CD14-positive monocyte (primary cell): Measurements from ENCODE around the gene GNPAT. TPM values are rescaled to one million over a fixed set of nuclear protein-coding genes. Genes with fewer than 3 reads are reported as not detected.

Experiments
- DNase-seq, 3 donors: peaks; one replicate each; pipeline ENCODE4 v3.0.0-alpha.2; 2011 to 2022
- H2AFZ ChIP-seq: 2 replicates; pipeline ENCODE4 v1.6.0; 2012; ENCODE audit warnings: mild to moderate bottlenecking, low read depth, low read length, inconsistent platforms; ENCODE audit not compliant: insufficient read depth, poor library complexity, severe bottlenecking
- H3K27ac ChIP-seq, 2 donors: 1 replicate in 1 of 2; 2 replicates in 1 of 2; pipeline ENCODE4 v1.5.1; 2012 to 2013; ENCODE audit warnings: low read length in 2 of 2, control low read depth in 1 of 2, inconsistent platforms in 1 of 2, low read depth in 1 of 2, mild to moderate bottlenecking in 1 of 2
- H3K27me3 ChIP-seq, 2 donors: one replicate each; pipeline versions ENCODE4 v1.6.0 to v1.6.1; 2011 to 2013; ENCODE audit warnings: low read length in 2 of 2; ENCODE audit not compliant: control insufficient read depth in 2 of 2, insufficient read depth in 2 of 2
- H3K36me3 ChIP-seq, 2 donors: replicated peaks in 1 of 2; 1 replicate in 1 of 2; 2 replicates in 1 of 2; pipeline versions ENCODE4 v1.5.1 to v1.6.1; 2012 to 2013; ENCODE audit warnings: low read length in 2 of 2, control low read depth in 1 of 2, inconsistent platforms in 1 of 2, mild to moderate bottlenecking in 1 of 2; ENCODE audit not compliant: insufficient read depth in 2 of 2, control insufficient read depth in 1 of 2
- H3K4me1 ChIP-seq, 2 donors: 1 replicate in 1 of 2; 2 replicates in 1 of 2; pipeline versions ENCODE4 v1.5.1 to v1.6.1; 2012 to 2013; ENCODE audit warnings: low read length in 2 of 2, control low read depth in 1 of 2, inconsistent platforms in 1 of 2, mild to moderate bottlenecking in 1 of 2, moderate library complexity in 1 of 2; ENCODE audit not compliant: insufficient read depth in 2 of 2, control insufficient read depth in 1 of 2
- H3K4me2 ChIP-seq: replicated peaks from 2 replicates; pipeline ENCODE3; 2012; ENCODE audit warnings: low read length, moderate library complexity, mild to moderate bottlenecking; ENCODE audit not compliant: poor library complexity, severe bottlenecking; ENCODE audit errors: extremely low read depth
- H3K4me3 ChIP-seq, 3 experiments: fragments of 200-600 bp in 1 of 3; sonication (generic) in 1 of 3; replicated peaks in 1 of 3; 1 replicate in 2 of 3; 2 replicates in 1 of 3; pipeline ENCODE4 v1.5.1; 2011 to 2013; ENCODE audit warnings: low read length in 3 of 3, mild to moderate bottlenecking in 3 of 3, control low read depth in 2 of 3, low read depth in 2 of 3, inconsistent platforms in 1 of 3, moderate library complexity in 1 of 3
- H3K79me2 ChIP-seq: 2 replicates; pipeline ENCODE4 v1.6.0; 2012; ENCODE audit warnings: mild to moderate bottlenecking, control low read depth, inconsistent platforms, low read length, moderate library complexity; ENCODE audit not compliant: insufficient read depth
- H3K9ac ChIP-seq: 2 replicates; pipeline ENCODE4 v1.6.0; 2017; ENCODE audit warnings: low read length, mild to moderate bottlenecking; ENCODE audit not compliant: insufficient read depth, poor library complexity, severe bottlenecking
- H3K9me3 ChIP-seq, 2 donors: replicated peaks in 1 of 2; 1 replicate in 1 of 2; 2 replicates in 1 of 2; pipeline versions ENCODE4 v1.5.1 to v1.6.1; 2012 to 2013; ENCODE audit warnings: low read length in 2 of 2, control low read depth in 1 of 2; ENCODE audit not compliant: control insufficient read depth in 1 of 2, insufficient read depth in 1 of 2
- H4K20me1 ChIP-seq: 2 replicates; pipeline ENCODE4 v1.6.0; 2012; ENCODE audit warnings: mild to moderate bottlenecking, low read length, control low read depth, moderate library complexity; ENCODE audit not compliant: insufficient read depth
- H3K27ac Mint-ChIP-seq, 7 donors: one replicate each; pipeline ENCODE4 v1.8.0; 2020; ENCODE audit warnings: mild to moderate bottlenecking in 7 of 7, mixed read lengths in 7 of 7, moderate library complexity in 6 of 7, inconsistent platforms in 2 of 7
- H3K27me3 Mint-ChIP-seq, 3 donors: one replicate each; pipeline ENCODE4 v1.8.0; 2021 to 2022; ENCODE audit warnings: low read depth in 3 of 3, mild to moderate bottlenecking in 3 of 3, mixed read lengths in 3 of 3, moderate library complexity in 3 of 3, inconsistent platforms in 1 of 3
- H3K36me3 Mint-ChIP-seq, 2 donors: one replicate each; pipeline ENCODE4 v1.8.0; 2020; ENCODE audit warnings: mixed read lengths in 2 of 2, inconsistent platforms in 1 of 2, mild to moderate bottlenecking in 1 of 2
- H3K4me1 Mint-ChIP-seq: one replicate; pipeline ENCODE4 v1.8.0; 2020; ENCODE audit warnings: mild to moderate bottlenecking, mixed read lengths
- H3K4me3 Mint-ChIP-seq, 2 donors: one replicate each; pipeline ENCODE4 v1.8.0; 2020; ENCODE audit warnings: mild to moderate bottlenecking in 2 of 2, mixed read lengths in 2 of 2, moderate library complexity in 1 of 2
- H3K9me3 Mint-ChIP-seq, 7 donors: one replicate each; pipeline ENCODE4 v1.8.0; 2020 to 2022; ENCODE audit warnings: mixed read lengths in 7 of 7, mild to moderate bottlenecking in 6 of 7, moderate library complexity in 6 of 7, inconsistent platforms in 2 of 7
- CTCF ChIP-seq: fragments of 200-600 bp; IDR thresholded peaks from one replicate; pipeline ENCODE4 v1.8.0; 2022; ENCODE audit warnings: antibody characterized with exemption, mild to moderate bottlenecking
- WGBS: methylation state at CpG from one replicate; pipeline ENCODE4 v1.1.5; 2013; ENCODE audit warnings: missing lambda C conversion rate; ENCODE audit not compliant: insufficient coverage; 5-methylcytosine and 5-hydroxymethylcytosine counted together
- intact Hi-C, 2 donors: fragments of 100-400 bp; cut with micrococcal nuclease; formaldehyde crosslinking; loops; one replicate each; pipeline versions ENCODE4 v1.15.0 to v1.15.1; 2023
- polyA plus RNA-seq, 3 donors: library from polyadenylated mRNA; depleted of rRNA in 1 of 3; unstranded in 2 of 3; stranded (reverse) in 1 of 3; fragments of 300-500 nt in 2 of 3; fragments of >200 nt in 1 of 3; fragmentation: Illumina TruSeq in 2 of 3; gene quantifications; 1 replicate in 2 of 3; 2 replicates in 1 of 3; pipeline ENCODE4 v1.2.3, GENCODE V29; 2012 to 2021

The GNPAT gene
- polyA plus RNA-seq, 3 donors, result 20.8 to 40.3 (median 34.8) TPM

GRCh38 chr1:231312432-231312788 lies 71.4 kb downstream of the GNPAT start:
- Histone ChIP-seq H3K4me2 (no peak overlapping the region), H3K79me2 (no peaks in the 10 kb centered on the region), H3K9me3 (peaks cover 0 to under 1% of the 10 kb centered on the region in 2 donors), H2AFZ (no peak overlapping the region), H3K9ac (no peak overlapping the region), H3K4me3 (no peak overlapping the region), H3K4me1 (no peaks in the 10 kb centered on the region), H4K20me1 (no peaks in the 10 kb centered on the region), H3K36me3 (no peaks in the 10 kb centered on the region), H3K27me3 (no peaks in the 10 kb centered on the region), H3K27ac (no peak overlapping the region)
- DNase-seq, result no peak
- intact Hi-C loops, result no loop called here
- peaks cover 4% of the 10 kb centered on the region for H3K4me1 Mint-ChIP-seq
- no peak overlapping the region for H3K27ac Mint-ChIP-seq
- H3K27me3 Mint-ChIP-seq, result peaks cover 0 to 2% (median 1%) of the 10 kb centered on the region in 3 donors
- H3K9me3 Mint-ChIP-seq, result peaks cover 0 to 1% (median 0%) of the 10 kb centered on the region in 7 donors
- H3K36me3 Mint-ChIP-seq, result no peaks in the 10 kb centered on the region
- no peak overlapping the region for H3K4me3 Mint-ChIP-seq
- no peak for TF ChIP-seq CTCF
- WGBS, result 85% methylated on average over 4 of the region's 5 CpGs

- H3K9ac ChIP-seq, result no peak overlapping the region
- peaks cover 4% of the 10 kb centered on the region for H3K4me1 Mint-ChIP-seq
These were observed 72.6 kb downstream of the GNPAT start for GRCh38 chr1:231313661-231314060.

More at GRCh38 chr1:231313661-231314060, 72.6 kb downstream of the GNPAT start:
- Histone ChIP-seq H3K27ac (no peak overlapping the region), H3K36me3 (no peaks in the 10 kb centered on the region), H3K4me1 (no peaks in the 10 kb centered on the region), H2AFZ (no peak overlapping the region), H3K79me2 (no peaks in the 10 kb centered on the region), H4K20me1 (no peaks in the 10 kb centered on the region), H3K9me3 (peaks cover 0 to 7% of the 10 kb centered on the region in 2 donors), H3K4me3 (no peak overlapping the region), H3K4me2 (no peak overlapping the region), H3K27me3 (no peaks in the 10 kb centered on the region)
- TF ChIP-seq CTCF, result no peak
- no peak overlapping the region for H3K27ac Mint-ChIP-seq
- H3K27me3 Mint-ChIP-seq, result peaks cover 0 to 2% (median 1%) of the 10 kb centered on the region in 3 donors
- no peak overlapping the region for H3K4me3 Mint-ChIP-seq
- no peak for DNase-seq
- peaks cover 0 to 8% (median 3%) of the 10 kb centered on the region in 7 donors for H3K9me3 Mint-ChIP-seq
- WGBS, result 89% methylated on average over 3 of the region's 4 CpGs
- intact Hi-C loops, result no loop called here
- no peaks in the 10 kb centered on the region for H3K36me3 Mint-ChIP-seq
